ENCODE data around the gene CXCR3. TPM values are rescaled to one million over a fixed set of nuclear protein-coding genes. Genes with fewer than 3 reads are reported as not detected.
A peak's percentile ranks its signal among the peaks of the same experiment; 100 is the strongest.

Gene CXCR3
- total RNA-seq, 1 donor from 2014 or later: not detected

DNA sequence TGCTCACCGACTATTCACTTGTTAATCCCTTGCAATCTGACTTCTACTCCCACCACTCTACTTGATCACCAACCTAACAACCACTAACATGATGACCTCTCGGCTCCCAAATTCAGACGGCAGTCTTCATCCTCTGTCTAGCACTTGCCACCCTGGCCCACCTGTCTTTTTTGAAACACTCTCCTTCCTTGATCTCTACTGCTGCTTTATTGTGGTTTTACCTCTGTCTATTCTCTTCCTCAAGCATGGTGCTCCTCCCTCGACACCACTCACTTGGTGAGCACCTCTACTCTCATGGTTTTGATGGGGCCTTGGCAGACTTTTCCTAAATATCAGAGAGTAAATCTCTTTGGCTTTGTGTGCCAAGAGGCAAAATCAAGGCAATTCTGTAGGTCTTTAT, 21.7 kb upstream of the CXCR3 start:
- no peak overlapping the region for H2AFZ ChIP-seq (ENCODE audit: low read depth, low read length)
- H3K36me3 Mint-ChIP-seq (ENCODE audit: low read depth, unreplicated experiment): no peaks in the 10 kb centered on the region
- H4K20me1 ChIP-seq (ENCODE audit: insufficient read depth, low read length): no peaks in the 10 kb centered on the region
- no peak overlapping the region for H3K27ac ChIP-seq (ENCODE audit: low read depth, low read length)
- H3K27me3 ChIP-seq (ENCODE audit: insufficient read depth, low read length): no peaks in the 10 kb centered on the region
- no peak for FAIRE-seq
- no peak overlapping the region for H3K4me2 ChIP-seq (ENCODE audit: low read length)
- peaks cover 2% of the 10 kb centered on the region for H3K4me1 Mint-ChIP-seq (ENCODE audit: low read depth, unreplicated experiment)
- no peak overlapping the region for H3K9ac ChIP-seq (ENCODE audit: low read length)
- no peak overlapping the region for H3K27ac Mint-ChIP-seq (ENCODE audit: unreplicated experiment)
- H3K9me3 ChIP-seq (ENCODE audit: insufficient read depth, low read depth, low read length): no peaks in the 10 kb centered on the region
- DNase-seq (ENCODE audit: low read depth): no peak
- H3K9me3 Mint-ChIP-seq (ENCODE audit: unreplicated experiment): no peaks in the 10 kb centered on the region
- no peak for TF ChIP-seq EZH2 (IDR thresholded peaks at IDR 0.05; ENCODE audit: insufficient read depth, low read length)
- TF ChIP-seq, protein P1, sequence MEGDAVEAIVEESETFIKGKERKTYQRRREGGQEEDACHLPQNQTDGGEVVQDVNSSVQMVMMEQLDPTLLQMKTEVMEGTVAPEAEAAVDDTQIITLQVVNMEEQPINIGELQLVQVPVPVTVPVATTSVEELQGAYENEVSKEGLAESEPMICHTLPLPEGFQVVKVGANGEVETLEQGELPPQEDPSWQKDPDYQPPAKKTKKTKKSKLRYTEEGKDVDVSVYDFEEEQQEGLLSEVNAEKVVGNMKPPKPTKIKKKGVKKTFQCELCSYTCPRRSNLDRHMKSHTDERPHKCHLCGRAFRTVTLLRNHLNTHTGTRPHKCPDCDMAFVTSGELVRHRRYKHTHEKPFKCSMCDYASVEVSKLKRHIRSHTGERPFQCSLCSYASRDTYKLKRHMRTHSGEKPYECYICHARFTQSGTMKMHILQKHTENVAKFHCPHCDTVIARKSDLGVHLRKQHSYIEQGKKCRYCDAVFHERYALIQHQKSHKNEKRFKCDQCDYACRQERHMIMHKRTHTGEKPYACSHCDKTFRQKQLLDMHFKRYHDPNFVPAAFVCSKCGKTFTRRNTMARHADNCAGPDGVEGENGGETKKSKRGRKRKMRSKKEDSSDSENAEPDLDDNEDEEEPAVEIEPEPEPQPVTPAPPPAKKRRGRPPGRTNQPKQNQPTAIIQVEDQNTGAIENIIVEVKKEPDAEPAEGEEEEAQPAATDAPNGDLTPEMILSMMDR (IDR thresholded peaks at IDR 0.05; ENCODE audit: insufficient read depth, low read depth, low read length): no peak
- no peaks in the 10 kb centered on the region for H3K79me2 ChIP-seq (ENCODE audit: insufficient read depth, low read length)
- no peaks in the 10 kb centered on the region for H3K36me3 ChIP-seq (ENCODE audit: insufficient read depth, low read length)
- H3K4me3 Mint-ChIP-seq (ENCODE audit: unreplicated experiment): no peak overlapping the region
- H3K4me1 ChIP-seq (ENCODE audit: insufficient read depth, low read length): peaks cover 10% of the 10 kb centered on the region
- H3K27me3 Mint-ChIP-seq (ENCODE audit: low read depth, unreplicated experiment): no peaks in the 10 kb centered on the region
- H3K4me3 ChIP-seq (ENCODE audit: insufficient read depth, low read depth, low read length): no peak overlapping the region

DNA sequence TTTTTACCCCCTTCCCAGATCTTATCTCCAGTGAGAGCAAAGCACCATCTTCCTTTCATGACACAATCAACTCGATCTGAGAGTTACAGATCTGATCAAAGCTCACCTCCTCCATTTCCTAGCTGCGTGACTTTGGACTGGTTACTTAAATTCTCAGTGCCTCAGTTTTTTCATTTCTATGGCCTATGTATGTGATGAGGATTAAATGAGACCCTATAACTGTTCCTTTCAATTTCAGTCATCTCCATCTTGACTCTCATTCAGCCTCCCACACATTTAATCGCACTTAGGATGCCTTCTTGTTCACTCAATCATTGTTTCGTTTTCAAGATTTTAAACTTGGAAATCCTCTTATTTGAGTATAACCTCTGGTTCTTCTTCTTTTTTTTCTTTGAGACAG, 20.1 kb upstream of the CXCR3 start:
- peaks cover 10% of the 10 kb centered on the region for H3K4me1 ChIP-seq (ENCODE audit: insufficient read depth, low read length)
- H4K20me1 ChIP-seq (ENCODE audit: insufficient read depth, low read length): no peaks in the 10 kb centered on the region
- H3K36me3 ChIP-seq (ENCODE audit: insufficient read depth, low read length): no peaks in the 10 kb centered on the region
- no peak overlapping the region for H3K4me3 Mint-ChIP-seq (ENCODE audit: unreplicated experiment)
- no peak overlapping the region for H3K9ac ChIP-seq (ENCODE audit: low read length)
- peaks cover 2% of the 10 kb centered on the region for H3K4me1 Mint-ChIP-seq (ENCODE audit: low read depth, unreplicated experiment)
- no peaks in the 10 kb centered on the region for H3K27me3 Mint-ChIP-seq (ENCODE audit: low read depth, unreplicated experiment)
- H3K27ac Mint-ChIP-seq (ENCODE audit: unreplicated experiment): no peak overlapping the region
- H3K79me2 ChIP-seq (ENCODE audit: insufficient read depth, low read length): no peaks in the 10 kb centered on the region
- DNase-seq (ENCODE audit: low read depth): no peak
- H3K9me3 ChIP-seq (ENCODE audit: insufficient read depth, low read depth, low read length): no peaks in the 10 kb centered on the region
- H2AFZ ChIP-seq (ENCODE audit: low read depth, low read length): no peak overlapping the region
- H3K4me3 ChIP-seq (ENCODE audit: insufficient read depth, low read depth, low read length): no peak overlapping the region
- H3K9me3 Mint-ChIP-seq (ENCODE audit: unreplicated experiment): no peaks in the 10 kb centered on the region
- no peak overlapping the region for H3K27ac ChIP-seq (ENCODE audit: low read depth, low read length)
- no peaks in the 10 kb centered on the region for H3K27me3 ChIP-seq (ENCODE audit: insufficient read depth, low read length)
- no peak for FAIRE-seq
- no peak for TF ChIP-seq EZH2 (IDR thresholded peaks at IDR 0.05; ENCODE audit: insufficient read depth, low read length)
- TF ChIP-seq, protein P1 (IDR thresholded peaks at IDR 0.05; ENCODE audit: insufficient read depth, low read depth, low read length): no peak
- H3K36me3 Mint-ChIP-seq (ENCODE audit: low read depth, unreplicated experiment): no peaks in the 10 kb centered on the region
- H3K4me2 ChIP-seq (ENCODE audit: low read length): peak overlapping the region; percentile 73

DNA sequence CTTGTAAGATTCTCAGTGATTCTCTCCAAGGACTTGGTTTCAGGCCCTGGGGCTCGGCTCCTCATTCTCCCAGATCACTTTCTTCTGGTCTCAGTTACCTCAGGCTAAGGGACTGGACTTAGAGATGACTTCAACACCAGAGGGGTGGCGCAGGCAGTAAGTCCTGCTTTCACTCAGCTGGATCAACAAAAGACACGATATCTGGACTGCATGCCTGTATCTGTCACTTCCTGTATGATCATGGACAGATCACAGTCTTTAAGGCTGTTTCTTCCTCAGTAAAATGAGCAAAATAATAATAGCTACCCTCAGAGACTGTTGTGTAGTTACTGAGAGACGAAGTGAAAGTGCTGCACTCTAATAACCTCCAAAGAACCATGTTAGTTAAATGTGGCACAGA, 19.5 kb upstream of the CXCR3 start:
- FAIRE-seq: peak; percentile 41
- peaks cover 10% of the 10 kb centered on the region for H3K4me1 ChIP-seq (ENCODE audit: insufficient read depth, low read length)
- H3K9me3 ChIP-seq (ENCODE audit: insufficient read depth, low read depth, low read length): no peaks in the 10 kb centered on the region
- H3K36me3 ChIP-seq (ENCODE audit: insufficient read depth, low read length): no peaks in the 10 kb centered on the region
- peak overlapping the region; percentile 73 for H3K4me2 ChIP-seq (ENCODE audit: low read length)
- H3K27me3 ChIP-seq (ENCODE audit: insufficient read depth, low read length): no peaks in the 10 kb centered on the region
- H3K27ac ChIP-seq (ENCODE audit: low read depth, low read length): no peak overlapping the region
- peak overlapping the region; percentile 26 for H2AFZ ChIP-seq (ENCODE audit: low read depth, low read length)
- Mint-ChIP-seq H3K36me3 (ENCODE audit: low read depth, unreplicated experiment) (peaks cover 2% of the 10 kb centered on the region), H3K4me1 (ENCODE audit: low read depth, unreplicated experiment) (peaks cover 2% of the 10 kb centered on the region), H3K9me3 (ENCODE audit: unreplicated experiment) (no peaks in the 10 kb centered on the region), H3K4me3 (ENCODE audit: unreplicated experiment) (no peak overlapping the region), H3K27ac (ENCODE audit: unreplicated experiment) (no peak overlapping the region), H3K27me3 (ENCODE audit: low read depth, unreplicated experiment) (no peaks in the 10 kb centered on the region)
- no peak overlapping the region for H3K4me3 ChIP-seq (ENCODE audit: insufficient read depth, low read depth, low read length)
- no peaks in the 10 kb centered on the region for H3K79me2 ChIP-seq (ENCODE audit: insufficient read depth, low read length)
- H3K9ac ChIP-seq (ENCODE audit: low read length): no peak overlapping the region
- H4K20me1 ChIP-seq (ENCODE audit: insufficient read depth, low read length): no peaks in the 10 kb centered on the region
- no peak for TF ChIP-seq EZH2 (IDR thresholded peaks at IDR 0.05; ENCODE audit: insufficient read depth, low read length)
- TF ChIP-seq, protein P1 (IDR thresholded peaks at IDR 0.05; ENCODE audit: insufficient read depth, low read depth, low read length): no peak
- peak; percentile 23 for DNase-seq (ENCODE audit: low read depth)

Measured in astrocyte (in vitro differentiated cells and primary cell).